Measurements from ENCODE around the gene STK32B. TPM values are rescaled to one million over a fixed set of nuclear protein-coding genes. Genes with fewer than 3 reads are reported as not detected.
"Not testable (repeated sequence)": the region's sequence is repeated elsewhere in the genome, so short reads cannot be mapped to it uniquely, and the experiment has no call there.

The STK32B gene
- total and polyA plus RNA-seq, 9 donors, result 3.8 to 12.5 (median 5.8) TPM

GRCh38 chr4:5237086-5237660 lies 185.9 kb downstream of the STK32B start:
- Histone ChIP-seq H3K4me3 (ENCODE audit: low read length) (no peak overlapping the region), H3K4me1 (ENCODE audit: control insufficient read depth, insufficient read depth, low read length) (no peaks in the 10 kb centered on the region), H3K9me3 (replicated peaks; ENCODE audit: control insufficient read depth, low read depth, low read length) (no peaks in the 10 kb centered on the region), H3K27me3 (ENCODE audit: control insufficient read depth, insufficient read depth, low read length) (no peaks in the 10 kb centered on the region), H3K36me3 (ENCODE audit: control insufficient read depth, insufficient read depth, low read length) (no peaks in the 10 kb centered on the region), H3K27ac (ENCODE audit: low read length) (no peak overlapping the region)
- peak; percentile 73 for DNase-seq
- no CpG with 5 or more reads among the region's 3 CpGs for WGBS (ENCODE audit: insufficient coverage)

GRCh38 chr4:5238173-5238572 lies 186.9 kb downstream of the STK32B start:
- WGBS (ENCODE audit: insufficient coverage), result 25% methylated on average over 2 of the region's 4 CpGs
- no peaks in the 10 kb centered on the region for H3K4me1 ChIP-seq (ENCODE audit: control insufficient read depth, insufficient read depth, low read length)
- no peak overlapping the region for H3K27ac ChIP-seq (ENCODE audit: low read length)
- H3K36me3 ChIP-seq (ENCODE audit: control insufficient read depth, insufficient read depth, low read length), result no peaks in the 10 kb centered on the region
- peak; percentile 64 for DNase-seq
- H3K9me3 ChIP-seq (replicated peaks; ENCODE audit: control insufficient read depth, low read depth, low read length), result no peaks in the 10 kb centered on the region
- H3K27me3 ChIP-seq (ENCODE audit: control insufficient read depth, insufficient read depth, low read length), result no peaks in the 10 kb centered on the region
- H3K4me3 ChIP-seq (ENCODE audit: low read length), result no peak overlapping the region

DNA sequence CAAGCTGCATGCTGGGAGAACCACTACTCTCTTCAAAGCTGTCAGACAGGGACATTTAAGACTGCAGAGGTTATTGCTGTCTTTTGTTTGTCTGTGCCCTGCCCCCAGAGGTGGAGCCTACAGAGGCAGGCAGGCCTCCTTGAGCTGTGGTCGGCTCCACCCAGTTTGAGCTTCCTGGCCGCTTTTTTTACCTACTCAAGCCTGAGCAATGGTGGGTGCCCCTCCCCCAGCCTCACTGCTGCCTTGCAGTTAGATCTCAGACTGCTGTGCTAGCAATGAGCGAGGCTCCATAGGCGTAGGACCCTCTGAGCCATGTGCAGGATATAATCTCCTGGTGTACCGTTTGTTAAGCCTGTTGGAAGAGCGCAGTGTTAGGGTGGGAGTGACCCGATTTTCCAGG lies 195.8 kb downstream of the STK32B start:
- DNase-seq; H3K27me3 ChIP-seq (ENCODE audit: control insufficient read depth, insufficient read depth, low read length); H3K27ac ChIP-seq (ENCODE audit: low read length); H3K36me3 ChIP-seq (ENCODE audit: control insufficient read depth, insufficient read depth, low read length); H3K4me3 ChIP-seq (ENCODE audit: low read length); H3K4me1 ChIP-seq (ENCODE audit: control insufficient read depth, insufficient read depth, low read length); H3K9me3 ChIP-seq (replicated peaks; ENCODE audit: control insufficient read depth, low read depth, low read length): not testable (repeated sequence)
- 95% methylated on average over 4 of the region's 7 CpGs for WGBS (ENCODE audit: insufficient coverage)

GRCh38 chr4:5247735-5248134 lies 196.5 kb downstream of the STK32B start:
- no peaks in the 10 kb centered on the region for H3K9me3 ChIP-seq (replicated peaks; ENCODE audit: control insufficient read depth, low read depth, low read length)
- H3K4me1 ChIP-seq (ENCODE audit: control insufficient read depth, insufficient read depth, low read length), result no peaks in the 10 kb centered on the region
- H3K27ac ChIP-seq (ENCODE audit: low read length), result no peak overlapping the region
- no peak for DNase-seq
- no peaks in the 10 kb centered on the region for H3K36me3 ChIP-seq (ENCODE audit: control insufficient read depth, insufficient read depth, low read length)
- no CpG with 5 or more reads among the region's 1 CpG for WGBS (ENCODE audit: insufficient coverage)
- no peaks in the 10 kb centered on the region for H3K27me3 ChIP-seq (ENCODE audit: control insufficient read depth, insufficient read depth, low read length)
- H3K4me3 ChIP-seq (ENCODE audit: low read length), result no peak overlapping the region

DNA sequence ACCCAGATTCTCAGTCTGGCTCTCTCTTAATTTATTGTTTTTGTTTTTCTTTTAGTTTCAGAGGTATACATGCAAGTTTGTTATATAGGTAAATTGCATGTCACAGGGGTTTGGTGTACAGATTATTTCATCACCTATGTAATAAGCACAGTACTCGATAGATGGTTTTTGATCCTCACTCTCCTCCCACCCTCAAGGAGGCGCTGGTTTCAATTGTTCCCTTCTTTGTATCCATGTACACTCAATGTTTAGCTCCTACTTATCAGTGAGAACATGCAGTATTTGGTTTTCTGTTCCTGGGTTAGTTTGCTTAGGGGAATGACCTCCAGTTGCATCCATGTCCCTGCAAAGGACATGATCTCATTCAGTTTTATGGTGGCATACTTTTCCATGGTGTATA lies 198.4 kb downstream of the STK32B start:
- Histone ChIP-seq H3K4me1 (ENCODE audit: control insufficient read depth, insufficient read depth, low read length) (no peaks in the 10 kb centered on the region), H3K27ac (ENCODE audit: low read length) (no peak overlapping the region), H3K4me3 (ENCODE audit: low read length) (no peak overlapping the region), H3K9me3 (replicated peaks; ENCODE audit: control insufficient read depth, low read depth, low read length) (no peaks in the 10 kb centered on the region), H3K36me3 (ENCODE audit: control insufficient read depth, insufficient read depth, low read length) (no peaks in the 10 kb centered on the region), H3K27me3 (ENCODE audit: control insufficient read depth, insufficient read depth, low read length) (no peaks in the 10 kb centered on the region)
- DNase-seq, result no peak
- no CpG with 5 or more reads among the region's 2 CpGs for whole genome bisulfite sequencing (ENCODE audit: insufficient coverage)

DNA sequence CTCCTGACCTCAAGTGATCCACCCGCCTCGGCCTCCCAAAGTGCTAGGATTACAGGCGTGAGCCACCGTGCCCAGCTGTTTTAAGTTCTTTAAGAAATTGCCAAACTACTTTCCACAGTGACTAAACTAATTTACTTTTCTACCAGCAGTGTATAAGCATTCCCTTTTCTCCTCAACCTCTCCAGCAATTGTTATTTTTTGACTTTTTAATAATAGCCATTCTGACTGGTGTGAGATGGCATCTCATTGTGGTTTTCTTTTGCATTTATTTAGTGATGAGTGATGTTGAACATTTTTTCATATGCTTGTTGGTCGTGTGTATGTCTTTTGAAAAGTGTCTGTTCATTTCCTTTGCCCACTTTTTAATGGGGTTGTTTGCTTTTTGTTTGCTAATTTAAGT lies 199.3 kb downstream of the STK32B start:
- DNase-seq; H3K4me3 ChIP-seq (ENCODE audit: low read length); H3K27me3 ChIP-seq (ENCODE audit: control insufficient read depth, insufficient read depth, low read length); H3K9me3 ChIP-seq (replicated peaks; ENCODE audit: control insufficient read depth, low read depth, low read length); H3K27ac ChIP-seq (ENCODE audit: low read length); H3K36me3 ChIP-seq (ENCODE audit: control insufficient read depth, insufficient read depth, low read length); H3K4me1 ChIP-seq (ENCODE audit: control insufficient read depth, insufficient read depth, low read length): not testable (repeated sequence)
- 92% methylated on average over 2 of the region's 5 CpGs for WGBS (ENCODE audit: insufficient coverage)

- H3K27me3 ChIP-seq (ENCODE audit: control insufficient read depth, insufficient read depth, low read length), result no peaks in the 10 kb centered on the region
- no peaks in the 10 kb centered on the region for H3K36me3 ChIP-seq (ENCODE audit: control insufficient read depth, insufficient read depth, low read length)
- H3K9me3 ChIP-seq (replicated peaks; ENCODE audit: control insufficient read depth, low read depth, low read length), result no peaks in the 10 kb centered on the region
- WGBS (ENCODE audit: insufficient coverage), result 66% methylated on average over 3 of the region's 4 CpGs
- H3K4me1 ChIP-seq (ENCODE audit: control insufficient read depth, insufficient read depth, low read length), result no peaks in the 10 kb centered on the region
- no peak overlapping the region for H3K27ac ChIP-seq (ENCODE audit: low read length)
- H3K4me3 ChIP-seq (ENCODE audit: low read length), result no peak overlapping the region
- DNase-seq, result no peak
Observed at GRCh38 chr4:5256421-5256820, 205.1 kb downstream of the STK32B start.

GRCh38 chr4:5257086-5257485 lies 205.8 kb downstream of the STK32B start:
- Histone ChIP-seq H3K4me3 (ENCODE audit: low read length) (no peak overlapping the region), H3K4me1 (ENCODE audit: control insufficient read depth, insufficient read depth, low read length) (no peaks in the 10 kb centered on the region), H3K9me3 (replicated peaks; ENCODE audit: control insufficient read depth, low read depth, low read length) (no peaks in the 10 kb centered on the region), H3K27ac (ENCODE audit: low read length) (no peak overlapping the region), H3K27me3 (ENCODE audit: control insufficient read depth, insufficient read depth, low read length) (no peaks in the 10 kb centered on the region), H3K36me3 (ENCODE audit: control insufficient read depth, insufficient read depth, low read length) (no peaks in the 10 kb centered on the region)
- no peak for DNase-seq
- 87% methylated on average over 2 of the region's 2 CpGs for WGBS (ENCODE audit: insufficient coverage)

DNA sequence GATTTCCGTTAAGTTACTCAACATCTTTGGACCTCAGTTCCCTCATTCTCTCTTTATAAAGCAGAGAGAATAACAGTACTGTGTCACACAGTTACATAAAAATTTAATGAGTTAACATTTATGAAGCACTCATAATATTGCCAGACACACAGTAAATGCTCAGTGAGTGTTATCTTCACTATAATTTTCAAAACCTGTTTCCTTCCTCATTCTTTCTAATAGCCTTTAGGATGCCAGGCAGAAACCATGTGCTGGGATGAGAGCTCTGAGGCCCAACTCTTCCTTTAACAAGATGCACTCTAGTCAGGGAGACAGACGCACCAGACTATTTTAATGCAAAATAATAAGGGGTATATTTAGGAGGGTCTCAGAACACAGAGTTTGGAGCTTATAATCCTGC lies 208.2 kb downstream of the STK32B start:
- no peak for DNase-seq
- no peaks in the 10 kb centered on the region for H3K27me3 ChIP-seq (ENCODE audit: control insufficient read depth, insufficient read depth, low read length)
- WGBS (ENCODE audit: insufficient coverage), result no CpG with 5 or more reads among the region's 2 CpGs
- no peak overlapping the region for H3K27ac ChIP-seq (ENCODE audit: low read length)
- no peaks in the 10 kb centered on the region for H3K4me1 ChIP-seq (ENCODE audit: control insufficient read depth, insufficient read depth, low read length)
- H3K9me3 ChIP-seq (replicated peaks; ENCODE audit: control insufficient read depth, low read depth, low read length), result no peaks in the 10 kb centered on the region
- no peaks in the 10 kb centered on the region for H3K36me3 ChIP-seq (ENCODE audit: control insufficient read depth, insufficient read depth, low read length)
- H3K4me3 ChIP-seq (ENCODE audit: low read length), result no peak overlapping the region

GRCh38 chr4:5260121-5260520 lies 208.8 kb downstream of the STK32B start:
- Histone ChIP-seq H3K36me3 (ENCODE audit: control insufficient read depth, insufficient read depth, low read length) (no peaks in the 10 kb centered on the region), H3K27me3 (ENCODE audit: control insufficient read depth, insufficient read depth, low read length) (no peaks in the 10 kb centered on the region), H3K4me3 (ENCODE audit: low read length) (no peak overlapping the region), H3K4me1 (ENCODE audit: control insufficient read depth, insufficient read depth, low read length) (no peaks in the 10 kb centered on the region), H3K9me3 (replicated peaks; ENCODE audit: control insufficient read depth, low read depth, low read length) (no peaks in the 10 kb centered on the region), H3K27ac (ENCODE audit: low read length) (no peak overlapping the region)
- WGBS (ENCODE audit: insufficient coverage), result 70% methylated on average over 3 of the region's 6 CpGs
- DNase-seq, result no peak

DNA sequence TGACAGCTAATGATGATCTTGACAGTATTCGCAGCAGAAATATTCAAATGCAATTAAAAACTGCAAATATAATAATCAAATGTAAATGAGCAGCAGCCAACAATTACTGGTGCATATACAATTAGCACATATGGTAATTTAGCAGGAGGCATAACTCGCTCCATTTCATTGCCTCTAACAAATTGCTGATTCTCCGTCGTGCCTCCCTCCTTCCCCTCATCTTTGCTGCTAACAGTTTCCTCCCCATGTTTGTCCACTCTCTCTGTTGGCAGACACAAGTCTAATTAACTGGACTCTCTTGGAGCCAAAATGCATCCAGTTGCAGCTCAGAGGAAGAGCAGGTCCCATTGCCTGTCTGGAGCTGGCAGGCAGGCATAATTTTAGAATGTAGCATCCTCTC lies 210.6 kb downstream of the STK32B start:
- Histone ChIP-seq H3K27ac (ENCODE audit: low read length) (no peak overlapping the region), H3K4me1 (ENCODE audit: control insufficient read depth, insufficient read depth, low read length) (no peaks in the 10 kb centered on the region), H3K9me3 (replicated peaks; ENCODE audit: control insufficient read depth, low read depth, low read length) (no peaks in the 10 kb centered on the region), H3K4me3 (ENCODE audit: low read length) (no peak overlapping the region), H3K27me3 (ENCODE audit: control insufficient read depth, insufficient read depth, low read length) (no peaks in the 10 kb centered on the region), H3K36me3 (ENCODE audit: control insufficient read depth, insufficient read depth, low read length) (no peaks in the 10 kb centered on the region)
- 74% methylated on average over 3 of the region's 4 CpGs for WGBS (ENCODE audit: insufficient coverage)
- no peak for DNase-seq

Data from muscle of leg (tissue), 11 donors.